IMR-90 (cell line): ENCODE results near the gene MRAP2. TPM values are rescaled to one million over a fixed set of nuclear protein-coding genes. Genes with fewer than 3 reads are reported as not detected.

Experiments used
- ATAC-seq: fragments of 200-7000 bp; cut with Tn5 transposase; 2 replicates; pipeline ENCODE4 v1.9.1; 2020; ENCODE audit warnings: low read depth, mild to moderate bottlenecking, moderate library complexity
- BruUV-seq: library from RNA; stranded (reverse); fragments of 400-500 nt; replicated peaks from 2 replicates; lab custom pipeline; 2021; lab: Mats Ljungman, UMichigan
- CTCF ChIA-PET: fragments of 300-600 bp; formaldehyde crosslinking; extraction: SDS; loops from one replicate; lab custom pipeline; 2021; ENCODE audit warnings: antibody characterized with exemption; lab: Yijun Ruan, JAX
- POLR2A ChIA-PET: fragments of 300-600 bp; sonication (Branson Sonifier 250); formaldehyde crosslinking; loops from one replicate; lab custom pipeline; 2022; ENCODE audit warnings: antibody characterized with exemption; ENCODE audit not compliant: unreplicated experiment; lab: Charles Lee
- DNase-seq: peaks from one replicate; pipeline ENCODE4 v3.0.0; 2013
- H2AFZ ChIP-seq: replicated peaks from 2 replicates; pipeline ENCODE3; 2013; ENCODE audit warnings: low read length, mild to moderate bottlenecking; ENCODE audit not compliant: poor library complexity
- H2AK5ac ChIP-seq: 2 replicates; pipeline ENCODE4 v1.6.1; 2013; ENCODE audit warnings: low read depth, low read length, inconsistent platforms
- H2AK9ac ChIP-seq: replicated peaks from 2 replicates; pipeline ENCODE3; 2013; ENCODE audit warnings: mild to moderate bottlenecking, low read depth, low read length, moderate library complexity; ENCODE audit not compliant: poor library complexity
- H2BK120ac ChIP-seq: 2 replicates; pipeline ENCODE4 v1.6.1; 2013; ENCODE audit warnings: low read depth, low read length, inconsistent platforms
- H2BK15ac ChIP-seq: 3 replicates; pipeline ENCODE4 v1.6.1; 2013; ENCODE audit warnings: low read depth, low read length, inconsistent platforms
- H2BK20ac ChIP-seq: 2 replicates; pipeline ENCODE4 v1.6.1; 2013; ENCODE audit warnings: low read depth, mild to moderate bottlenecking, inconsistent platforms, low read length, moderate library complexity
- H2BK5ac ChIP-seq: 2 replicates; pipeline ENCODE4 v1.6.1; 2013; ENCODE audit warnings: mild to moderate bottlenecking, low read depth, low read length, inconsistent platforms; ENCODE audit not compliant: poor library complexity, severe bottlenecking
- H3K14ac ChIP-seq: replicated peaks from 2 replicates; pipeline ENCODE4 v1.6.1; 2013; ENCODE audit warnings: low read depth, low read length, inconsistent platforms
- H3K18ac ChIP-seq: 2 replicates; pipeline ENCODE4 v1.6.1; 2013; ENCODE audit warnings: low read depth, low read length, control low read depth
- H3K23ac ChIP-seq: 2 replicates; pipeline ENCODE4 v1.6.1; 2013; ENCODE audit warnings: low read depth, low read length, inconsistent platforms
- H3K27ac ChIP-seq: 2 replicates; pipeline ENCODE4 v1.5.1; 2013; ENCODE audit warnings: mild to moderate bottlenecking, control low read depth, low read length; ENCODE audit not compliant: insufficient read depth
- H3K27me3 ChIP-seq: 2 replicates; pipeline ENCODE4 v1.6.1; 2013; ENCODE audit warnings: low read length; ENCODE audit not compliant: control insufficient read depth, insufficient read depth
- H3K36me3 ChIP-seq: 2 replicates; pipeline ENCODE4 v1.6.1; 2013; ENCODE audit warnings: low read length, mixed read lengths; ENCODE audit not compliant: control insufficient read depth, insufficient read depth
- H3K4ac ChIP-seq: 2 replicates; pipeline ENCODE4 v1.6.1; 2013; ENCODE audit warnings: low read depth, low read length, inconsistent platforms
- H3K4me1 ChIP-seq: 2 replicates; pipeline ENCODE4 v1.6.1; 2013; ENCODE audit warnings: low read length, mixed read lengths; ENCODE audit not compliant: control insufficient read depth, insufficient read depth
- H3K4me2 ChIP-seq: 2 replicates; pipeline ENCODE4 v1.6.1; 2013; ENCODE audit warnings: low read depth, mild to moderate bottlenecking, control low read depth, low read length, moderate library complexity
- H3K4me3 ChIP-seq: 2 replicates; pipeline ENCODE4 v1.5.1; 2013; ENCODE audit warnings: low read depth, mild to moderate bottlenecking, control low read depth, low read length, moderate library complexity; ENCODE audit not compliant: insufficient read depth
- H3K56ac ChIP-seq: 2 replicates; pipeline ENCODE4 v1.6.1; 2013; ENCODE audit warnings: low read length, inconsistent platforms; ENCODE audit not compliant: insufficient read depth; ENCODE audit errors: extremely low read depth
- H3K79me1 ChIP-seq, 2 experiments: 2 replicates each; pipeline ENCODE4 v1.6.1; 2013; ENCODE audit warnings: low read length in 2 of 2, inconsistent platforms in 1 of 2, low read depth in 1 of 2
- H3K9ac ChIP-seq: 2 replicates; pipeline ENCODE4 v1.6.1; 2013; ENCODE audit warnings: low read depth, low read length, control low read depth
- H3K9me1 ChIP-seq: 2 replicates; pipeline ENCODE4 v1.6.1; 2013; ENCODE audit warnings: low read length, inconsistent platforms; ENCODE audit not compliant: insufficient read depth
- H3K9me3 ChIP-seq: 2 replicates; pipeline ENCODE4 v1.6.1; 2013; ENCODE audit warnings: low read length; ENCODE audit not compliant: control insufficient read depth, insufficient read depth
- H4K20me1 ChIP-seq: 2 replicates; pipeline ENCODE4 v1.6.1; 2013; ENCODE audit warnings: low read length, inconsistent platforms; ENCODE audit not compliant: insufficient read depth
- H4K5ac ChIP-seq: 2 replicates; pipeline ENCODE4 v1.6.1; 2013; ENCODE audit warnings: mild to moderate bottlenecking, low read depth, low read length, control low read depth
- H4K8ac ChIP-seq, 2 experiments: 2 replicates each; pipeline ENCODE4 v1.6.1; 2013; ENCODE audit warnings: low read depth in 2 of 2, low read length in 2 of 2, control low read depth in 1 of 2, inconsistent platforms in 1 of 2
- H4K91ac ChIP-seq: 2 replicates; pipeline ENCODE4 v1.6.1; 2013; ENCODE audit warnings: low read depth, low read length, inconsistent platforms; ENCODE audit not compliant: insufficient read depth
- BHLHE40 ChIP-seq: fragments of 150-350 bp; IDR thresholded peaks from 2 replicates; pipeline ENCODE4 v1.6.1; 2016; ENCODE audit warnings: mild to moderate bottlenecking, low read depth, low read length
- CEBPB ChIP-seq: IDR thresholded peaks from 2 replicates; pipeline ENCODE4 v1.6.1; 2012; ENCODE audit warnings: low read depth, low read length, improper control_type of control experiment
- CHD1 ChIP-seq: IDR thresholded peaks from 2 replicates; pipeline ENCODE4 v1.6.1; 2012; ENCODE audit warnings: low read depth, low read length, improper control_type of control experiment
- ELK1 ChIP-seq: fragments of 150-350 bp; IDR thresholded peaks from 2 replicates; pipeline ENCODE4 v1.6.1; 2016; ENCODE audit warnings: low read depth, mild to moderate bottlenecking, low read length, moderate library complexity, borderline replicate concordance
- FOS ChIP-seq: fragments of 150-350 bp; IDR thresholded peaks from 2 replicates; pipeline ENCODE4 v1.6.1; 2016; ENCODE audit warnings: low read depth, low read length
- MAFK ChIP-seq: IDR thresholded peaks from 2 replicates; pipeline ENCODE4 v1.6.1; 2012; ENCODE audit warnings: low read depth, low read length, improper control_type of control experiment
- MAZ ChIP-seq: IDR thresholded peaks from 2 replicates; pipeline ENCODE4 v1.6.1; 2012; ENCODE audit warnings: low read depth, mild to moderate bottlenecking, low read length, improper control_type of control experiment, moderate library complexity, borderline replicate concordance
- MXI1 ChIP-seq: IDR thresholded peaks from 2 replicates; pipeline ENCODE4 v1.6.1; 2012; ENCODE audit warnings: low read depth, mild to moderate bottlenecking, low read length, moderate library complexity, borderline replicate concordance
- NFE2L2 ChIP-seq: fragments of 150-350 bp; IDR thresholded peaks from 2 replicates; pipeline ENCODE4 v1.6.1; 2016; ENCODE audit warnings: low read depth, mild to moderate bottlenecking, low read length
- POLR2A ChIP-seq: IDR thresholded peaks from 2 replicates; pipeline ENCODE4 v1.6.1; 2012; ENCODE audit warnings: mild to moderate bottlenecking, low read depth, low read length
- RAD21 ChIP-seq: IDR thresholded peaks from 2 replicates; pipeline ENCODE4 v1.6.1; 2012; ENCODE audit warnings: low read length, improper control_type of control experiment
- RCOR1 ChIP-seq: IDR thresholded peaks from 2 replicates; pipeline ENCODE4 v1.6.1; 2012; ENCODE audit warnings: mild to moderate bottlenecking, low read length, improper control_type of control experiment; ENCODE audit not compliant: insufficient replicate concordance
- RFX5 ChIP-seq: IDR thresholded peaks from 2 replicates; pipeline ENCODE4 v1.8.0; 2012; ENCODE audit warnings: low read depth, mild to moderate bottlenecking, low read length, moderate library complexity
- SMC3 ChIP-seq: fragments of 150-350 bp; IDR thresholded peaks from 2 replicates; pipeline ENCODE4 v1.6.1; 2016; ENCODE audit warnings: low read depth, mild to moderate bottlenecking, antibody characterized with exemption, low read length, moderate library complexity
- WGBS, 2 experiments: methylation state at CpG; one replicate each; pipeline versions ENCODE4 v1.1.5 to v1.1.7; 2013; ENCODE audit warnings: missing lambda C conversion rate in 2 of 2; ENCODE audit not compliant: insufficient read length in 1 of 2; ENCODE audit errors: extremely low coverage in 2 of 2; 5-methylcytosine and 5-hydroxymethylcytosine counted together
- dilution Hi-C: fragments of 300-500 bp; cut with HindIII; formaldehyde crosslinking; loops from one replicate; pipeline ENCODE4 v1.14.3; 2018; ENCODE audit warnings: low sequenced_read_pairs; ENCODE audit not compliant: unreplicated experiment
- in situ Hi-C: fragments of 300-500 bp; cut with MboI; formaldehyde crosslinking; loops from 3 replicates; pipeline ENCODE4 v1.14.3; 2019; ENCODE audit warnings: low sequenced_read_pairs, inconsistent platforms, mixed read lengths
- intact Hi-C: fragments of 100-400 bp; cut with micrococcal nuclease; formaldehyde crosslinking; loops from 2 replicates; pipeline ENCODE4 v1.10.0; 2022
- polyA plus RNA-seq, 3 experiments: library from polyadenylated mRNA; depleted of rRNA; stranded (reverse); fragments of >200 nt; gene quantifications; 2 replicates each; pipeline ENCODE4 v1.2.3, GENCODE V29; 2012; ENCODE audit warnings: low replicate concordance in 1 of 3
- total RNA-seq: library from RNA; depleted of rRNA; stranded (reverse); fragments of >200 nt; gene quantifications from 2 replicates; pipeline ENCODE4 v1.2.3, GENCODE V29; 2012
- TF ChIP-seq, protein P1 (sequence below): conservative IDR thresholded peaks from 2 replicates; pipeline ENCODE4 v1.5.1; 2012; ENCODE audit warnings: mild to moderate bottlenecking, low read depth, low read length, improper control_type of control experiment

Gene MRAP2
- total and polyA plus RNA-seq, 2 of the 4 experiments (the other 2 are of a cell fraction): 0.03 TPM; not detected in 1

DNA sequence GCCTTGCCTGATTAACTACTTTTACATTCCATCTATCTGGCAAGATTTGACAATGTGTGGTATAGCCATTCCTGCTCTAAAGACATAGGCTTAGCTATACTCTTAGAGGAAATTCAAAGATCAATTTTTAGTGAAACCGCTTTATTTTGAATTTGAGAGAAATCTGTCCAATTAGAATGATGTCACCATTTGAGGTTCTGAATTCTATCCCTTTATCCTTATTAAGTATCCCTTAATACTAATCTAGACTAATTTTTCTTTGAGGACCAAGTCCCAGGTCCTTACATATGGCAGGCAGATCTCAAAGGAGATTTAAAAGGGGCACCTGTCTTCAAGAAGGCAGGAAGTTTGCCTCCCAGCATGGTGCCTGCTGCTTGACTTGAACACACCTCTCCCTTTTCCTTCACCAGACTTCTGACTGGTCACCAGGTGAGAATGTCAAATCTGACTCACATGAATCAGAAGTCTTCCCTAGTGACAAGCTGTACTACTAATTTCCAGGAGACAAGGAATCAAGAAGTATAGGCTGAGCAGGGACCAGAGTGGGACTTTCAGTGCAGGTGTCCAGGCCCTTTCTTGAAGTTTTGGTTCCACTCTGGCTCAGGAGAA lies 15.0 kb upstream of the MRAP2 start:
- no peaks in the 10 kb centered on the region for H3K79me1 ChIP-seq
- H3K4ac ChIP-seq: no peak overlapping the region
- H3K36me3 ChIP-seq: no peaks in the 10 kb centered on the region
- ATAC-seq: no peak
- H3K9ac ChIP-seq: no peak overlapping the region
- H4K91ac ChIP-seq: no peak overlapping the region
- H3K18ac ChIP-seq: no peak overlapping the region
- no peak overlapping the region for H3K4me2 ChIP-seq
- no TSS peak for BruUV-seq
- no peaks in the 10 kb centered on the region for H4K20me1 ChIP-seq
- H4K5ac ChIP-seq: no peak overlapping the region
- H2AK9ac ChIP-seq: no peak overlapping the region
- no peak overlapping the region for H4K8ac ChIP-seq
- no peak overlapping the region for H3K27ac ChIP-seq
- no peaks in the 10 kb centered on the region for H3K4me1 ChIP-seq
- POLR2A ChIA-PET: no interaction called here
- H3K23ac ChIP-seq: no peak overlapping the region
- WGBS, 2 experiments: no CpG with 5 or more reads among the region's 1 CpG
- CTCF ChIA-PET: no interaction called here
- H2AFZ ChIP-seq: no peak overlapping the region
- H2AK5ac ChIP-seq: no peak overlapping the region
- in situ Hi-C loops (no loop called here), dilution Hi-C loops (no loop called here), intact Hi-C loops (no loop called here)
- no peak overlapping the region for H3K14ac ChIP-seq
- H2BK15ac ChIP-seq: no peak overlapping the region
- H3K56ac ChIP-seq: no peak overlapping the region
- no peaks in the 10 kb centered on the region for H3K9me3 ChIP-seq
- DNase-seq: no peak
- no peak overlapping the region for H2BK5ac ChIP-seq
- no peak overlapping the region for H2BK120ac ChIP-seq
- H3K27me3 ChIP-seq: no peaks in the 10 kb centered on the region
- H3K9me1 ChIP-seq: no peaks in the 10 kb centered on the region
- no peak overlapping the region for H3K4me3 ChIP-seq
- TF ChIP-seq MAFK (no peak), SMC3 (no peak), RFX5 (no peak), CHD1 (no peak), POLR2A (no peak), MXI1 (no peak), MAZ (no peak), CEBPB (no peak), ELK1 (no peak), NFE2L2 (no peak), RAD21 (no peak), FOS (no peak), RCOR1 (no peak), BHLHE40 (no peak)
- TF ChIP-seq, protein P1, sequence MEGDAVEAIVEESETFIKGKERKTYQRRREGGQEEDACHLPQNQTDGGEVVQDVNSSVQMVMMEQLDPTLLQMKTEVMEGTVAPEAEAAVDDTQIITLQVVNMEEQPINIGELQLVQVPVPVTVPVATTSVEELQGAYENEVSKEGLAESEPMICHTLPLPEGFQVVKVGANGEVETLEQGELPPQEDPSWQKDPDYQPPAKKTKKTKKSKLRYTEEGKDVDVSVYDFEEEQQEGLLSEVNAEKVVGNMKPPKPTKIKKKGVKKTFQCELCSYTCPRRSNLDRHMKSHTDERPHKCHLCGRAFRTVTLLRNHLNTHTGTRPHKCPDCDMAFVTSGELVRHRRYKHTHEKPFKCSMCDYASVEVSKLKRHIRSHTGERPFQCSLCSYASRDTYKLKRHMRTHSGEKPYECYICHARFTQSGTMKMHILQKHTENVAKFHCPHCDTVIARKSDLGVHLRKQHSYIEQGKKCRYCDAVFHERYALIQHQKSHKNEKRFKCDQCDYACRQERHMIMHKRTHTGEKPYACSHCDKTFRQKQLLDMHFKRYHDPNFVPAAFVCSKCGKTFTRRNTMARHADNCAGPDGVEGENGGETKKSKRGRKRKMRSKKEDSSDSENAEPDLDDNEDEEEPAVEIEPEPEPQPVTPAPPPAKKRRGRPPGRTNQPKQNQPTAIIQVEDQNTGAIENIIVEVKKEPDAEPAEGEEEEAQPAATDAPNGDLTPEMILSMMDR: no peak
- H2BK20ac ChIP-seq: no peak overlapping the region
